RWPE1 (cell line): ENCODE measurements around the gene ADAMTS19.

Experiments used
- CTCF ChIA-PET: fragments of 350-600 bp; sonication (Branson Sonifier 250); formaldehyde crosslinking; extraction: SDS; loops from one replicate; lab custom pipeline; 2021; lab: Yijun Ruan, JAX
- POLR2A ChIA-PET: fragments of 400-600 bp; formaldehyde crosslinking; extraction: SDS; loops from one replicate; lab custom pipeline; 2020; ENCODE audit warnings: antibody characterized with exemption; ENCODE audit not compliant: low non-redundant PET; lab: Yijun Ruan, JAX
- DNase-seq: peaks from one replicate; pipeline ENCODE4 v3.0.0; 2012; ENCODE audit warnings: low spot score
- H3K27ac ChIP-seq: fragments of 450-650 bp; 2 replicates; pipeline ENCODE4 v1.5.1; 2017
- CTCF ChIP-seq: fragments of 450-650 bp; conservative IDR thresholded peaks from 2 replicates; pipeline ENCODE4 v1.5.1; 2017; ENCODE audit warnings: low read depth, mild to moderate bottlenecking

Gene ADAMTS19

GRCh38 chr5:129661366-129662035 lies 201.4 kb downstream of the ADAMTS19 start:
- CTCF ChIA-PET: interaction anchor here (1.1 kb wide), 1 partner anchor 107 kb away, joined by 5 read pairs; no protein-coding TSS in a partner anchor
- POLR2A ChIA-PET: no interaction called here

DNA sequence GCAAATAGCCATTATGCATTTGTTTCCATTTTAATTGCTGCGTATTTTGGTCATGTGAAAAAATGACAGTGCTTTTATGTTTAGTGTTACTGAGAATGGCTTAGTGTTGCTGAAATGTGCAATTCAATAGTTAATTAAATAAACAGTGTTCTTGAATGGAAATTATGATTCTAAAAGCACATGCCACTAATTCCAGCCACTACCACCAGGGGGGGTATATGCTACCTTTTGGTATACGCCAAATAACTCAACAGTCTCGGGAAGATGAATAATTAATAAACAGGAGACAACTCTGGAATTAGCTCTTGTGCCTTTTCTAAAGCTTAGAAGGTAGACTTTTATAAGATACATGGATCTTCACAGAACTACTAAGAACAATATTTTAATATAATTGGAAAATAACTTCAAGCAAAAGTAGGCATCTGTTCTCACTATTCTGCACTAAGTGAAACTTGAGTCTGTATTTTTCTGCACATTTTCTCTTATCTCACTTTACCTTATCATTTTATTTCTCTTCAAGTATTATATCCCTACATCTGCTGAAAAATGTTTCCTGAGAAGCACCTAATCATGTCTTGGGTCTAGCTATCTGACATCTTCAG lies 204.3 kb downstream of the ADAMTS19 start:
- H3K27ac ChIP-seq: no peak overlapping the region
- TF ChIP-seq CTCF: peak; percentile 87
- POLR2A ChIA-PET: no interaction called here
- peak; percentile 49 for DNase-seq
- CTCF ChIA-PET: interaction anchor here (0.6 to 2.6 kb wide), 11 partner anchors 10 to 1853 kb away, joined by 3 to 14 read pairs (median 4); no protein-coding TSS in a partner anchor

More at GRCh38 chr5:129661366-129662035, 201.4 kb downstream of the ADAMTS19 start:
- H3K27ac ChIP-seq: no peak overlapping the region
- DNase-seq: no peak
- TF ChIP-seq CTCF: no peak

DNA sequence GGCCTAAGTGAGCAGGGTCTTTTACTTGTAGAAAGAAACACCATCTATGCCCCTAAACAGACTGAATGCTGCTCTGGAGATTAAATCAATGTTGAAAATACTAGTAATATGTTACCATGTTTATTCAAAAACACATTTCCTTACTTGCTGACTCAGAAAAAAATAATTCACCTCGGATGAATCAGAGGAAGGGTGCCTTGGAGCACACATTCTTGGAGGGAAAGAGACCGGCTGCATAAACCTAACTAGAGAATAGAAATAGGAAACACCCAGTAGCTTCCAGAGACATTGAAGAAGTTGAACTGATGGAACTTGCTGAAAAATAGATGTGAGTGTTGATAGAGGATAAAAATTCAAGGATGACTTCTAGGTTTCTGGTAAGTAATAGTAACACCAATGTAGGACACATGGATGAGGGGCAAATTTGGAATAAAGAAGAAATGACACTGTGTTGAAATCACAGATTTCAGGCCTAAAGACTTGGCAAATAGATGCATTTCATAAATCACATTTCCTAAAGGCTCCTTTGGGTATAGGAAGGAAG lies 210.9 kb downstream of the ADAMTS19 start:
- H3K27ac ChIP-seq: no peak overlapping the region
- DNase-seq: peak; percentile 43
- CTCF ChIA-PET: interaction anchor here (0.6 to 0.7 kb wide), 3 partner anchors 15 to 766 kb away, joined by 3 read pairs; no protein-coding TSS in a partner anchor
- no peak for TF ChIP-seq CTCF
- POLR2A ChIA-PET: no interaction called here

DNA sequence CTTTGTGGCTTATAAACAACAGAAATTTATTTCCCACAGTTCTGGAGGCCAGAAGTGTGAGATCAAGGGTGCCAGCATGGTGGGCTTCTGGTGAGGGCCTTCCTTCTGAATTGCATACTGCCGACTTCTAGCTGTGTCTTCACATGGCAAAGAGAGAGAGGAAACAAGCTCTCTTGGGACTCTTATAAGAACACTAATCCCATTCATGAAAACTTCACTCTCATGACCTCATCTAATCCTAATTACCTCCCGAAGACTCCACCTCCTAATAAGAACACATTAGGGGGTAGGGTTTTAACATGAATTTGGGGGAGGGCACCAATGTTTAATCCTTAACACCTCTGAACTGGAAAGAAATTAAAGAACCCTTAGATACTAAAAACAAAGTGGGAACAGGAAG lies 211.9 kb downstream of the ADAMTS19 start:
- ChIA-PET CTCF (interaction anchor here (1.0 kb wide), 1 partner anchor 28 kb away, joined by 3 read pairs; no protein-coding TSS in a partner anchor), POLR2A (no interaction called here)
- no peak for DNase-seq
- H3K27ac ChIP-seq: no peak overlapping the region
- no peak for TF ChIP-seq CTCF

GRCh38 chr5:129679671-129680070 lies 219.6 kb downstream of the ADAMTS19 start:
- ChIA-PET CTCF (interaction anchor here (0.6 kb wide), 1 partner anchor 15 kb away, joined by 3 read pairs; no protein-coding TSS in a partner anchor), POLR2A (no interaction called here)
- TF ChIP-seq CTCF: no peak
- H3K27ac ChIP-seq: no peak overlapping the region
- no peak for DNase-seq

DNA sequence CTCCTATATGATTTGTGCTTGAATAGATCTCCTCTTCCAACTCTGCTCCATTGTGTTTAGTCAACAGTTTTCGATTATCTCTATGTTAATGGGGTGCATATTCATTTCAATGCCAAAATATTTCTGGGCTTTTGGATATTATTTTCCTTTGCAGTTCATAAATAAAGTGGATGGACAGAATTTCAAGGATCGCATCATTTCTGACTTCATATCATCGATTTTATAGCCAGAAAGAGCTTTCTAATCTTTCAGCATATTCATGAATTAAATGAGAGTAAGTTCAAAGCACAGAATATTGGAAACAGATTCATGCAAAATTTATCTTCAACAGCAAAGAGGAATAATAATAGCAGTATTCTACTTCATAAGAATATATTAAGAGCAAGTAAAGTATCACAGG lies 227.8 kb downstream of the ADAMTS19 start:
- ChIA-PET POLR2A (no interaction called here), CTCF (interaction anchor here (0.6 kb wide), 1 partner anchor 78 kb away, joined by 4 read pairs; no protein-coding TSS in a partner anchor)
- no peak overlapping the region for H3K27ac ChIP-seq
- DNase-seq: no peak
- no peak for TF ChIP-seq CTCF
